ENCODE measurements around the gene MAP7.
"Not testable (repeated sequence)": the region's sequence is repeated elsewhere in the genome, so short reads cannot be mapped to it uniquely, and the experiment has no call there.

Gene MAP7

DNA sequence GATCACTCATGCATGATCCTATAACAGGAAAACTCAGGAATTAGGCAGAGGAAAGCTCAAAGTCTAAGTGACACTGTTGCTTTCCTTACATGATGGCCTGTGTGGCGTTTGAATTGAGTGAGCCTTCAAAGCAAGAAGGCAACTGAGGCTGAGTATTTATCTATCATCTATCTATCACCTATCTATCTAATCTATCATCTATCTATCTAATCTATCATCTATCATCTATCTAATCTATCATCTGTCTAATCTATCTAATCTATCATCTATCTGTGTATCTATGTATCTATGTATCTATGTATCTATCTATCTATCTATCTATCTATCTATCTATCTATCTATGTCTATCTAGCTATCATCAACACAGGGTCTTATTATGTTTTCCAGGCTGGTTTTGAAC is 218.8 kb downstream of the MAP7 start:
- Histone ChIP-seq H3K4me1 (ENCODE audit: insufficient read depth, low read length) (no peaks in the 10 kb centered on the region), H3K9me3 (ENCODE audit: control insufficient read depth, insufficient read depth, low read length) (no peaks in the 10 kb centered on the region), H3K36me3 (ENCODE audit: insufficient read depth, low read length) (no peaks in the 10 kb centered on the region), H3K9ac (ENCODE audit: low read depth, low read length) (no peak overlapping the region)

GRCh38 chr6:136330634-136331033 is 219.6 kb downstream of the MAP7 start:
- H3K9me3 ChIP-seq (ENCODE audit: control insufficient read depth, insufficient read depth, low read length) = no peaks in the 10 kb centered on the region
- H3K4me1 ChIP-seq (ENCODE audit: insufficient read depth, low read length) = no peaks in the 10 kb centered on the region
- H3K36me3 ChIP-seq (ENCODE audit: insufficient read depth, low read length) = no peaks in the 10 kb centered on the region
- H3K9ac ChIP-seq (ENCODE audit: low read depth, low read length) = no peak overlapping the region

- no peak overlapping the region for H3K9ac ChIP-seq (ENCODE audit: low read depth, low read length)
- no peaks in the 10 kb centered on the region for H3K9me3 ChIP-seq (ENCODE audit: control insufficient read depth, insufficient read depth, low read length)
- no peaks in the 10 kb centered on the region for H3K36me3 ChIP-seq (ENCODE audit: insufficient read depth, low read length)
- no peaks in the 10 kb centered on the region for H3K4me1 ChIP-seq (ENCODE audit: insufficient read depth, low read length)
These were observed 224.1 kb downstream of the MAP7 start for GRCh38 chr6:136326038-136326553.

DNA sequence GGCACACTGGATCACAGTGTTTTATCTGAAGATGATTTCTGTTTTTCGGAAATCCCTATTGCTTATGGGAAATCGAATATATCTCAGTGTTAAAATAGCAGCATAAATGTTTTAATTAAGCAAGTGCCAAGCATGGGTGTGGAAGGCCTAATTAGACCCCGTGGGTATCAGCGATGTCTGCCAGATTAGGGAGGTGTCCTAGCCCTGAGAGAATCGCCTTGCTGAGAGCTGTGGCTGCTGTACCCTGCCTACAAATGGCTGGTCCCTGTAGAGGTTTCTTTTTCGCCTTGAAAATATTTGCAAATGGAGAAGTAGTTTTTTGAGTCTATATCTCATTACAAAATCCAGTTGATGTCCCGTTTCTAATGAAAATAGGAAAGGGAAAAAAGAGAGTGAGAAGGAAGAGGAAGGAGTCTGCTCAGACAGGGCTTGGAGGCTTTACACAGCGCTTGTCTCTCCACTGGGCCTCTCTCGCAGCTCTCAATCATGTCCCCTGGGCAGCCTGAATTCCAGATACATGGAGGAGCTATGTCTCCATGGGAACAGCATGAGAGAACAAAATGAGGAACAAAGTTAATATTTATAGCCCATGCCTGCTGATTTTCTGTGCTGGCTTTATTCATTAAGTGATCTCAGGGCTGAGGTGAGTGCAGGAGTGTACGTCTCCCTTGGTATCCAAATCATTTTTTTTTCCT is 225.4 kb downstream of the MAP7 start:
- Histone ChIP-seq H3K9ac (ENCODE audit: low read depth, low read length) (no peak overlapping the region), H3K4me1 (ENCODE audit: insufficient read depth, low read length) (no peaks in the 10 kb centered on the region), H3K36me3 (ENCODE audit: insufficient read depth, low read length) (no peaks in the 10 kb centered on the region), H3K9me3 (ENCODE audit: control insufficient read depth, insufficient read depth, low read length) (no peaks in the 10 kb centered on the region)

DNA sequence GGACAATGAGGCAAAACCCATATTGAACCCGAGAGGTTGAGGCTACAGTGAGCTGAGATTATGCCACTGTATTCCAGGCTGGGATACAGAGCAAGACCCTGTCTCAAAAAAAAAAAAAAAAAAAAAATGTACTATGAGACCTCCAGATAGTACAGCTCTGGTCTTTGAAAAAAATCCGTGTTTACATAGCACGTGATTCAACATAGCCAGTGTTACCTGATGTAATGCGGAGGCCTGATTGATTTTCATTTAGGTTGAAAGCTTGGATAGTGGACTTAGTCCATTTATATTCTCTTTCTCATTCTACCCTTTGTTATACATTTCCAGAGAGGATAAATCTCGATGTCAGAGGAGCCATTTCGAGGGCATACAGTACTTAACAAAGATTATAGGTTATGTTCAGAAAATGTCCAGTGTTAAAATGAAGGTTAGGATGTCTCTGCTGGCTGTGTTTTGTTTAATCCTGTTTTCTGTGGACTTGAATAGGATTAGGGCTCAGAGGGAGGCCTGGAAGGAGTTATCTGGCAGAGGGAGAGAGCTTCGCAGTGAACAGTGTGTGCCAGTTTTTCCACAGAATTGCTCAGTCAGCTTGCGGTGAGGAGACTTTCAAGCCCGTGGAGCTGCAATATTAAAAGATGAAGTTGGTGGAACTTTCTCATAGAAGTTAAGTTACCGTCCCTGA is 226.7 kb downstream of the MAP7 start:
- Histone ChIP-seq H3K9ac (ENCODE audit: low read depth, low read length) (no peak overlapping the region), H3K36me3 (ENCODE audit: insufficient read depth, low read length) (no peaks in the 10 kb centered on the region), H3K9me3 (ENCODE audit: control insufficient read depth, insufficient read depth, low read length) (no peaks in the 10 kb centered on the region), H3K4me1 (ENCODE audit: insufficient read depth, low read length) (no peaks in the 10 kb centered on the region)

DNA sequence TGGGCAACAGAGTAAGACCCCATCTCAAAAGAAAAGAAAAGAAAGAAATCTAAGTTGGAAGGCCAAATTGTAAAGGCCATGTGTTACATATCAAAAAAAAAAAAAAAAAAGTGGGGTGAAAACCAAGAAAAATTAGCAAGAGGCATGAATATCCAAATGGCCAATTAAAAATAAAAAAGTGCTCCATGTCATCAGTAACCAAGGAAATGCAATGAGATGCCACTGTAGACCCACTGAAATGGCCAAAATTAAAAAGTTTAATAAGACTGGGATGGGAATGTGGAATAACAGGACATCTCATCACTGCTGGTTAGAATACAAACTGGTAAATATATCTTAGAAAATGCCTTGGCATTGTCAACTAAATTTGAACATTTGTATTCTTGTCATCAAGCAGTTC is 230.5 kb downstream of the MAP7 start:
- H3K9ac ChIP-seq (ENCODE audit: low read depth, low read length) = no peak overlapping the region
- no peaks in the 10 kb centered on the region for H3K36me3 ChIP-seq (ENCODE audit: insufficient read depth, low read length)
- no peaks in the 10 kb centered on the region for H3K4me1 ChIP-seq (ENCODE audit: insufficient read depth, low read length)
- no peaks in the 10 kb centered on the region for H3K9me3 ChIP-seq (ENCODE audit: control insufficient read depth, insufficient read depth, low read length)

DNA sequence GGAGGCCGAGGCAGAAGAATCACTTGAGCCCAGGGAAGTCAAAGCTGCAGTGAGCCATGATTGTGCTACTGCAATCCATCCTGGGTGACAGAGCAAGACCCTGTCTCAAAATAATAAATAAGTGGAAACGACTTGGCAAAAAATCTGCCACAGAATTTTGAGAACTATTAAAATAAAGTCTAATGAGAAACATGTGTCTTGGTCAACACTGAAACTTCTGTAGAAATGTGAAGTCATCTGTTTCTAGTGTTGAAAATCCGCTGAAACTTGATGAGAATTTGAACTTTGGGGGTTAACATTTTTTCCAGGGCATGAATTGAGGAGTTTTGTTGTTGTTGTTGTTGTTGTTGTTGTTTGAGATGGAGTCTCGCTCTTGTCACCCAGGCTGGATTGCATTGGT is 231.5 kb downstream of the MAP7 start:
- H3K36me3 ChIP-seq (ENCODE audit: insufficient read depth, low read length) = no peaks in the 10 kb centered on the region
- no peak overlapping the region for H3K9ac ChIP-seq (ENCODE audit: low read depth, low read length)
- no peaks in the 10 kb centered on the region for H3K4me1 ChIP-seq (ENCODE audit: insufficient read depth, low read length)
- H3K9me3 ChIP-seq (ENCODE audit: control insufficient read depth, insufficient read depth, low read length) = no peaks in the 10 kb centered on the region

GRCh38 chr6:136317971-136318370 is 232.3 kb downstream of the MAP7 start:
- H3K36me3 ChIP-seq (ENCODE audit: insufficient read depth, low read length) = no peaks in the 10 kb centered on the region

DNA sequence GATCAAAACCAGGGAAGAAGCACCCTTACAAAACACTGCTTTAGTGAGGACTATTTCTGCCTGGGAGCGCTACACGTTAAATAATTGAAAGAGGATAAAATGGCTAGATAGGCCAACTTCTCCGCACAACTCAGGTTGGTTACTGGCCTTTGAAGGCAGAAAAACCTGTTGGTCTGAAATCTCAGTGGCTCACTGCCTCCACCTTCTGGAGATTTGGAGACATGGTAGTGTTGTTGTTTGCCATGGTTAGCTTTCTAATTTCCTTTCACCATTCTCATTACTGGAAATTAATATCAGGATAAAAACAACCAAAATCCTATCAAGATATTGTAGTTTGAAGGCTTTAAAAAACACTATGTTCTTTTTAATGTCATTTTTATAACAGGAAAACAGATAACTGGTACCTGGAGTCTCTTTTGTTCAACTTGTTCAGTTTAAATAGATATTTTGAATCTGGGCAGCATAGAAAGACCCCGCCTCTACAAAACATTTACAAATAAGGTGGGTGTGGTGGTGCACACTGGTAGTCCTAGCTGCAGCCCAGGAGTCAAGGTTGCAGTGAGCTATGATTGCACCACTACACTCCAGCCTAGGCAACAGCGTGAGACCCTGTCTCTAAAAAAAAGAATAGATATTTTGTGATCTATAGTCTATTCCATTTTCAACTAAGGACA is 233.1 kb downstream of the MAP7 start:
- no peaks in the 10 kb centered on the region for H3K4me1 ChIP-seq (ENCODE audit: insufficient read depth, low read length)
- no peak overlapping the region for H3K9ac ChIP-seq (ENCODE audit: low read depth, low read length)
- no peaks in the 10 kb centered on the region for H3K36me3 ChIP-seq (ENCODE audit: insufficient read depth, low read length)
- H3K9me3 ChIP-seq (ENCODE audit: control insufficient read depth, insufficient read depth, low read length) = no peaks in the 10 kb centered on the region

More at GRCh38 chr6:136317971-136318370, 232.3 kb downstream of the MAP7 start:
- H3K9ac ChIP-seq (ENCODE audit: low read depth, low read length) = no peak overlapping the region
- H3K4me1 ChIP-seq (ENCODE audit: insufficient read depth, low read length) = no peaks in the 10 kb centered on the region
- H3K9me3 ChIP-seq (ENCODE audit: control insufficient read depth, insufficient read depth, low read length) = no peaks in the 10 kb centered on the region

DNA sequence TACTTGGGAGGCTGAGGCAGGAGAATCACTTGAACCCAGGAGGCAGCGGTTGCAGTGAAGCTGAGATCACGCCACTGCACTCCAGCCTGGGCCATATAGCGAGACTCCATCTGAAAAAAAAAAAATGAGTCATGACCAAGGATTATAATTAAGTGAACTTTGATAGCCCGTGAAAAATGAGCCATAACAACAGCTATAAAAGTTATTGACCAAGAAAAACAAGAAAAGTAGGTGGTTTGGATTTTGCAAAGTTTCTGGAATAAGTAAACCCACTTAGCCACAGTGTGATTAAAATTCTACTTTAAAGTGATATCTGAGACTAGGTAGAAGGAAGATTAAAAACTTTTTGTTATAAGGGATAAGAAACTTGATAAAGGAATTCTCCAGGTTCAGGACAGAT is 234.6 kb downstream of the MAP7 start:
- no peaks in the 10 kb centered on the region for H3K9me3 ChIP-seq (ENCODE audit: control insufficient read depth, insufficient read depth, low read length)
- H3K4me1 ChIP-seq (ENCODE audit: insufficient read depth, low read length) = no peaks in the 10 kb centered on the region
- no peaks in the 10 kb centered on the region for H3K36me3 ChIP-seq (ENCODE audit: insufficient read depth, low read length)
- no peak overlapping the region for H3K9ac ChIP-seq (ENCODE audit: low read depth, low read length)

- no peaks in the 10 kb centered on the region for H3K9me3 ChIP-seq (ENCODE audit: control insufficient read depth, insufficient read depth, low read length)
- no peaks in the 10 kb centered on the region for H3K36me3 ChIP-seq (ENCODE audit: insufficient read depth, low read length)
- no peaks in the 10 kb centered on the region for H3K4me1 ChIP-seq (ENCODE audit: insufficient read depth, low read length)
- H3K9ac ChIP-seq (ENCODE audit: low read depth, low read length) = no peak overlapping the region
These were observed 237.2 kb downstream of the MAP7 start for GRCh38 chr6:136312975-136313374.

DNA sequence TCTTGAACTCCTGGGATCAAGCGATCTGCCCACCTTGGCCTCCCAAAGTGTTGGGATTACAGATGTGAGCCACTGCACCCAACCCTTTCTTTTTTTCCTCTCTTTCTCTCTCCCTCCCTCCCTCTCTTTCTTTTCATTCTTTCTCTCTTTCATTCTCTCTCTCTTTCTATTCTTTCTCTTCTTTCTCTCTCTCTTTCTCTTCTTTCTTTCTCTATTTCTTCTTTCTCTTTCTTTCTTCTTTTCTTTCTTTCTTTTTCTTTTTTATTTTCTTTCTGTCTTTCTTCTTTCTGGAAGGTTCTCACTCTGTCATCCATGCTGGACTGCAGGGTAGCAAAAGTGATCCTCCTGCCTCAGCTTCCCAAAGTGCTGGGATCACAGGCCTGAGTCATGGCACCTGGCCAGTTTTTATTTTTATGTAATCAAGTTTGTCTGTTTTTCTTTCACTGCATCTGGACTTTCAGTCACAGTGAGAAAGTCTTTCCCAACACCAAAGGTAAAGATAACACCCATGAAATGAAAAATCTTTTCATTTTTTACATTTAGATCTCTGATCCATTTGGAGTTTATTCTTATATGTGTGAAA is 240.4 kb downstream of the MAP7 start:
- no peaks in the 10 kb centered on the region for H3K4me1 ChIP-seq (ENCODE audit: insufficient read depth, low read length)
- no peaks in the 10 kb centered on the region for H3K36me3 ChIP-seq (ENCODE audit: insufficient read depth, low read length)
- no peak overlapping the region for H3K9ac ChIP-seq (ENCODE audit: low read depth, low read length)
- no peaks in the 10 kb centered on the region for H3K9me3 ChIP-seq (ENCODE audit: control insufficient read depth, insufficient read depth, low read length)

GRCh38 chr6:136309171-136309570 is 241.1 kb downstream of the MAP7 start:
- Histone ChIP-seq H3K9me3 (ENCODE audit: control insufficient read depth, insufficient read depth, low read length) (no peaks in the 10 kb centered on the region), H3K36me3 (ENCODE audit: insufficient read depth, low read length) (no peaks in the 10 kb centered on the region), H3K4me1 (ENCODE audit: insufficient read depth, low read length) (no peaks in the 10 kb centered on the region), H3K9ac (ENCODE audit: low read depth, low read length) (no peak overlapping the region)

DNA sequence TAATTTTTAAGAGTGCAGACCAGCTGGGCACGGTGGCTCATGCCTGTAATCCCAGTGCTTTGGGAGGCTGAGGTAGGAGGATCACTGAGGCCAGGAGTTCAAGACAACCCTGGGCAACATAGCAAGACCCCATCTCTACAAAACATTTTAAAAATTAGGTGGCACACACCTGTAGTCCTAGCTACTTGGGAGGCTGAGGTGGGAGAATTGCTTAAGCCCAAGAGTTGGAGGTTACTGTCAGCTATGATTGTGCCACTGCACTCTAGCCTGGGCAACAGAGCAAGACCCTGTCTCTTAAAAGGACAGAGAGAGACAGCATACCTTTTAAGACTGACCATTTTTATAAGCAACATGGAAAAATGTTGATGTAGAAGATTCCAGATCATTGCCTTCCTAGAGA is 241.8 kb downstream of the MAP7 start:
- H3K4me1 ChIP-seq (ENCODE audit: insufficient read depth, low read length); H3K9ac ChIP-seq (ENCODE audit: low read depth, low read length); H3K36me3 ChIP-seq (ENCODE audit: insufficient read depth, low read length); H3K9me3 ChIP-seq (ENCODE audit: control insufficient read depth, insufficient read depth, low read length): not testable (repeated sequence)

Data from ES-I3 (cell line).